Inflammatory macrophage (primary cell): Measurements from ENCODE around the gene RSPH6A.

ENCODE experiments used
- DNase-seq, 2 donors: peaks; one replicate each; pipeline ENCODE4 v3.0.0-alpha.2; 2020 to 2022
- total RNA-seq, 18 experiments: gene quantifications; one replicate each; lab custom pipeline; 2026; ENCODE audit warnings: mixed read lengths in 6 of 18, inconsistent platforms in 2 of 18; lab: John Stamatoyannopoulos, UW

RSPH6A gene
- 0 to 0.24 (median 0.08) reads per million in 18 experiments for total RNA-seq

DNA sequence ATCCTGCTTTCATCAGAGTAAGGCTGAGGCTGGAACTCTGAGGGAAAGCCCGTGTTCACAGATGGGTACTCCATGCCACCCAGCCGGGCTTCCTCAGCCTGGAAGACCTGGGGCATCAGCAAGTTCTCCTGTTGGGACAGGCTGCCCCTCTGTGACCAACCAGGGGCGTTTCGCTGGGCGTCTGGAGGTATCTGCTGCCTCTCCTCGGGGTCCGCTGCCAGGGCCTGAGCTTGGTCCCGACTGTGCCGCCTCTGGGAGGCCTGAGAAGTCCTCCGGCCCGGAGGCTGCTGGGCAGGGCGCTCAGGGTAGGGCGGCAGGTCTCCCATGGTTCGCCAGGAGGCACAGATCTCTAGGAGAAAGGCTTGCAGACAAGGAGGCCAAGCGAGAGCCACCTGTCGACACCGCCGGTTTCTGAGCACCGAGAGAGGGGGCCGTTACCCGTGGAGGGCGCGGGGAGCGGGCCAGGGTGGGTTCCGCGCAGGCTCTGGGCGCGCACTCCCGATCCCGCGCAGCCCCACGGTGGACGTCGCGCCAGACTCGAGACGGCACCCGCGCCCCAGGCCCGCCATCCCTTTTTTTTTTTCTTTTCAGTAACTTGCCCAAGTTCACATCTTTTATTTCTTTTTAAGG is at the start of gene RSPH6A:
Gene RSPH6A (minus strand): TSS at position 458 of the 630 bp plus-strand sequence. CDS start 132 bp downstream, at position 326.
- no peak for DNase-seq

DNA sequence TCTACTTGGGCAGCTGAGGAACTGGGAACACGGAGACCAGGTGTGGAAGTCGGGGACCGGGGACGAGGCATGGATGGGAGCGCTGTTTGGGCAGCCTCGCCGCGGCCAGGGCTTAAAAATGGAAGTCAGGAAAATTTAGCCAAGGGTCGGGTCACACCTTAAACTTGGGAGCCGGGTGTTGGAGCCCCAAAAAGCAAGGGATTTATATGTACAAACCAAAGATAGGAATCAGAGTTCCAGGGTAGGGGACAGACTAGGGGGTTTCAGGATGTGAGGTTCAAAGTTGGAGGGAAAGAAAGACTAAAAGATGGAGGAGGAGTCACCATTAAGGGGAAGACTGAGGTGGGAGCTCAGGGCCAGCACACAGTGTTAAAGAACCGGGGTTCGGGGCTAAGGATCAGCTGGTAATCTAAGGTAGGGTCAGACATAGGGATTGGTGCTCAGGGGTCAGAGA is 49.5 kb upstream of the RSPH6A start:
- DNase-seq = no peak

DNA sequence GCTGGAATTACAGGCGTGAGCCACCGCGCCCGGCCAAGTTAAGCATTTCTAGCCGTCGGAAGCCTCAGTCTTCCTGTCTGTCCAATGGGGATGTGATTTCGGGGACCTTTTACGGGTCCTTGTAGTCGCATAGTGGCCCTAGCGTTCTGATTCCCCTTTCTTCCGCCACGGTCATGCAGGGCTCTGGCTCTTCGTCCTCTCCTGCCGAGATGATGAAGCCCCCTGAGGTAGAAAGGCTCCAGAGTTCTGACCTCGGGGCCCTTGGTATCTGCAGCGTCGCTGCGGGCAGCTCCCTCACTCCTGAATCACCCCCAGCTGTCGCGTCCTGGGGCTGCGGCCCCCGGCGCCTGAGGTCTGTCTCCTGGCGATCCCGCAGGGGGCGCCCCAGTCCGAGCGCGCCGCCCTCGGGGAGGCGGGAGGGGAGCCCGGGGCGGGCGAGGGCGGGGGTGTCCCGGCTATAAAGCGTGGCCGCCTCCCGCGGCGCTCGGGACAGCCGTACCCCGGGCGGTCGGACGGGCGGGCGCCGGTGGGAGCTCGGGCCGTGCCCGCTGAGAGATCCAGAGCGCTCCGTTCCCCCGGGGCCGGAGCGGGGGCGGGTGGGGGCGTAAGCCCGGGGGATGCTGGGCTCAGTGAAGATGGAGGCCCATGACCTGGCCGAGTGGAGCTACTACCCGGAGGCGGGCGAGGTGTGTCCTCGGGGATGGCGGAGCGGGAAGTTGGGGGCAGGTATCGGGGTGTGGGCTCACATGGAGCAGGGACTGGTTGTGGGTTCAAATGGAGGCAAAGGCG is 48.9 kb upstream of the RSPH6A start, which contains the start of gene FOXA3:
Gene FOXA3 (plus strand): TSS at position 487 of the 789 bp plus-strand sequence. CDS start 131 bp downstream, at position 618.
- DNase-seq = peak; percentile 6 to 27

DNA sequence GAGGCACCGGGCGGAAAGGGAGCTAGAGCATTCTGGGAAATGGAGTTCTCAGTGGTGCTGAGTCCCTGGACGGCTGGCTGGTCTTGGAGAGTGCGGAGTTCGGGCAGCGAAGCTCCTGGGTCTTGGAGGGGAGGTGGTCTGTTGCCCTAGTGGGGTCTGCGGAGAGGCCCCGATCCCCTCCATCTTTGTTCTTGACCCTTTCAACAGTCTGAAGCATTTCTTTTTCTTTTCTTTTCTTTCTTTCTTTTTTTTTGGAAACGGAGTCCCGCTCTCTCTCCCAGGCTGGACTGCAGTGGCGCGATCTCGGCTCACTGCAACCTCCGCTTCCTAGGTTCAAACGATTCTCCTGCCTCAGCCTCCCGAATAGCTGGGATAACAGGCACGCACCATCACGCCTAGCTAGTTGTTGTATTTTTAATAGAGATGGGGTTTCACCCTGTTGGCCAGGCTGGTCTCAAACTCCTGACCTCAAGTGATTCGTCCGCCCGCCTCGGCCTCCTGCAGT is 48.3 kb upstream of the RSPH6A start:
- DNase-seq = no peak

DNA sequence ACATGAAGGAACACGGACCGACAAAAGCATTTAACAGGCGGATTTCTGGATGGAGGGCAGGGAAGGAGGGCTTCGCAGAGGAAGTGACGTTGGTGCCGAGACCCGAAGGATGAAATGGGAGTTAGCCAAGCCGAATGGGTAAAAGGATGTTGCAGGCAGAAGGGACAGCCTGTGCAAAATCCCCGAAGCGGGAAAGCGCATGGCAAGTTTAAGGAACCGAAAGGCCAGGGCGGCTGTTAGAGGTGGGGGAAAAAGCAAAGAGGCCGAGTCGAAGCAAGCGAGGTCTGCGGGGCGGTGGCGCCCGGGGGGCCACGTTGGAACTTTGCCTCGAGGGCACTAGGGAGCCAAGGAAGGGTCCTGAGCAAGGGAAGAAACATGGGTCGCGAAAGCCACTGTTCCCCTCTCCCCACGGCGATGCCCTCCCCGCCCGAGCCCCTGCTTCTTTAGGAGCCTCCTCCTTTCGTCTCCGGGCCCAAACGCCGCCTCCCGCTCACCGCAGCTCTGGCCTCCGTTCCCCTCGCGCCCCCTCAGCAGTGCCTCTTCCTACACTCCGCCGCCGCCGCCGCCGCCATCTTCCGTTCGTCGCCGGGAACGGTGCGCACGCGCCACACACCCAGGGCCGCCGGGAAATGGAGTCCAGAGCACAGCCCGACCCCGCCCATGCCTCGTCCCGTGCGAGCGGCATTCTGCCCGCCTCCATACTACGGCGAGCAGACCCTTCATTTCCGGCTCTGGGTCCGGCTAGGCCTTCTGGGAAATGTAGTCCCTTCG is 47.6 kb upstream of the RSPH6A start, which contains the start of gene SYMPK:
Gene SYMPK (minus strand): TSS at position 584 of the 771 bp plus-strand sequence. CDS start 8,652 bp downstream, outside the sequence.
- peak; percentile 98 to 99 for DNase-seq

DNA sequence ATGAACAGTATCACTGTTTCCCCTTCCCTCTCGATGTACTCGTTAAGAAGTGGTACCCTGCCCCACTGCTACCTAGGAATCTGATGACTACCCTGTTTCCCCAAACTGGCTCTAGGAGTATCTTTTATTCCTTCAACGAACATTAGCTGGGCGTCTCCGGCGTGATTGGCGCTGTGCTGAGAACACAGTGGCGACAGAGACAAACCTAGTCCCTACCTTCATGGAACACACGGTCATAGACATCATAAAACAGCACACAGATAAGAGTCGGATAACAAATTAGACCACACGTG is 47.1 kb upstream of the RSPH6A start:
- no peak for DNase-seq

DNA sequence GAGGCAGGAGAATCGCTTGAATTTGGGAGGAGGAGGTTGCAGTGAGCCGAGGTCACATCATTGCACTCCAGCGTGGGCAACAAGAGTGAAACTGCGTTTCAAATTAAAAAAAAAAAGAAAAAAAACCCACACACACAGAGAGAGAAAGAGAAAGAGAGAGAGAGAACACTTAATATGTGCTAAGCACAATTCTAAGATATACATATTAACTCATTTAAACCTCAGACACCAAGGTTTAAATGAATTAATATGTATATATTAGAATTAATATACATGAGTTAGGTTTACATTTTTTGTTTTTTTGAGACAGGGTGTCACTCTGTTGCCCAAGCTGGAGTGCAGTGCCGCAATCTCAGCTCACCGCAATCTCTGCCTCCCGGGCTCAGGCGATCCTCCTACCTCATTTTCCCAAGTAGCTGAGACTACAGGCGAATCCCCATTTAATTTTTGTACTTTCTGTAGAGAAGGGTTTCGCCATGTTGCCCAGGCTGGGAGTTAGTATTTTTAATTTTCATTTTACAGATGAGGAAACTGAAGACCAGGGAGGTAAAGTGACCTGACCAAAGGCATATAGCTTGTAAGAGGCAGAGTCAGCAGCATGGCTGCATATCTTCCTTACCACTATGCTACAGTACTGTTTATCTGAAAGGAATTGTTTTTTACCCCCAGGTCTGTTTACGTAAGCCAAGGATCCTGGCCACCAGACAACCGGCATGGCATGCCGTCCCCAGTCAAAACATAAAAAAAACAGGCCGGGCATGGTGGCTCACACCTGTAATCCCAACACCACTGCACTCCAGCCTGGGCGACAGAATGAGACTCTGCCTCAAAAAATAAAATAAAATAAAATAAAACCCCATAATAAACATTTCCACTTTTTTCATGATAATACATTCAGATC is 45.5 kb upstream of the RSPH6A start:
- DNase-seq = no peak

DNA sequence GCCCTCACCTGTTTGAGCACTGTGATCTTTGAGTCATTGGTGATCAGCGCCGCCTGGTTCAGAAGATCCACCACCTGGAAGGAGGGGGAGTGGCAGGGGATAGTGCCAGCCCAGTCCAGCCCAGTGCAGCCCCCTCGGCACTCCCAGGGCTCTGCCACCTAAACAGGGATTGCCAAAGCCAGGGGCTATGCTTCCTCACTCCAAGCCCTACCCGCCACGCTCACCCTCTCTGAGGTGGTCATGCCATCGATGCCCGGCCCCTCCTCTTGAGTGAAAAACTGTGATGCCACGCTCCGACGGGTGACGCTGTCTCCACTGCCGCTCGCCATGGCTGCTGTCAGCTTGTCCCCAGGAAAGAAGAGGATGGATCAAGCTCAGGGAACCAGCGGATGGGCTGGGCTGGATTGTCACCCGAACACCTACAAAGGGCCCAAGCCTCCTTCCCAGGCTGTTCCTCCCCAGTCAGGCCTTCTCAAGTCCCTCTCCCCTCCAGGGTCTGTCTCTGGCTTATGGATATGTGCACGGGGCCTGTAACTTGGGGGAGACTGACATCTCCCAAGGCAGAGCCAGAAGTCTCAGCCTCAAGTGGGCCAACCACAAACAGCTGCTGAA is 39.2 kb upstream of the RSPH6A start:
- no peak for DNase-seq

DNA sequence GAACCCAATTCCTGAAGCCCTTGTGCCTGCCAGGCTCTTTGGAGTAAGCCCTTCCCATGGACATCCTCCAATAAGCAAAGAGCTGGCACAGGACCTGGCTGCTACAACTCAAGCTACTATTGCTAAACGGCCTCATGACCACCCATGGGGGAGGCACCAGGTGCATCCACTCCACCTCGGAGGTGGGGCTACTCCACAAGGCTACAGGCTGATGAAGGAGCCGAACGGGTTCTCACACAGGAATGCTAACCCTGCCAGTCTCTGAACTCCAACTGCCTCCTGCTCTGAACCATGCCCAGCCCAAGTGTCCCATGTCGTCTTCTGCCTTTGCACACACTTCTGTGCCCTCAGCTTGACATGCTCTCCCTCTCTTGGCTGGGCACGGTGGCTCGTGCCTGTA is 37.9 kb upstream of the RSPH6A start:
- no peak for DNase-seq

DNA sequence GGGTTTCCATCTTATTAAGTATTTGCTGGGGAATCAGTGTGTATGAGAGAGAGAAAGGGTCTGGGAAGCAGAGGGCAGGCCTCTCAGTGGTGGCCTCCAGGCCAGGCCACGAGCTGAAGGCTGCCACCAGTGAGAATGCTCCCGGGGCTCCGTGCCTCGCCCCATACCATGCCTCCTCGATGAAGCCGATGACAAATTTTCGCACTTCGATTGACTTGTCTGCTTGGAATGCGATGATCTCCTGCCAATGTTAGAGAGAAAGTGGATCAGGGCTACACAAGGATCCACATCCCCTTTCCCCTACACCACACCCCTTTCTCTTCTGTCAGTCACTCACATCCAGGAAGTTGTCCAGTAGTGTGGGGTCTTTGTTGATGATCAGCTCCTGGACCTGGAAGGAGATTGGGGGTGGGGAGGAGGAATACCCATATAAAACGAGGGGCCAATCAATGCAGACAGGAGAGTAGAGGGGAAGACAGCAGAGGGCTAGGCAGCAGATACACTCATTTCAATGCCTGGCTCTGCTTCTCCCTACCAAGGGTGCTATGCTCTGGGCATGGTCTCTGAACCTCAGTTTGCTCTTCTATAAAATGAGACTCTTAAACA is 37.1 kb upstream of the RSPH6A start:
- no peak for DNase-seq

DNA sequence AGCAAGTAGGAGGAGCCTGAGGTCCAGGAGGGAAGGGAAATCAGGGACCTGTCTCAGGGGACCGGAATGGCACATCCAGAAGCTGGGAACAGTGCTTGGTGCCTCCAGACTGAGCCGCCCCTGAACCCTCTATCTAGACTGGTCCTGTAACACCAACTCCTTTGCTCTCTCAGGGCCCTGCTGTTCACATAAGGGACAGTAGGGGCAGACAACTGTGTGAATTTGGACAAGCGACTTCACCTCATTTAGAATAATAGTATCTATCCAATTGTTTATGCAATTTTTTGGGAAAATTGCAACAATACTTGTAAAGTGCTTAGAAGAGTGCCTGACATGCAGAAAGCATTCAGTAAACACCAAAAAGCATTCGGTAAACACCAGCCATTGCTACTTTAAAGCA is 33.8 kb upstream of the RSPH6A start:
- DNase-seq = peak in 1 of 2 donors; percentile 1

DNA sequence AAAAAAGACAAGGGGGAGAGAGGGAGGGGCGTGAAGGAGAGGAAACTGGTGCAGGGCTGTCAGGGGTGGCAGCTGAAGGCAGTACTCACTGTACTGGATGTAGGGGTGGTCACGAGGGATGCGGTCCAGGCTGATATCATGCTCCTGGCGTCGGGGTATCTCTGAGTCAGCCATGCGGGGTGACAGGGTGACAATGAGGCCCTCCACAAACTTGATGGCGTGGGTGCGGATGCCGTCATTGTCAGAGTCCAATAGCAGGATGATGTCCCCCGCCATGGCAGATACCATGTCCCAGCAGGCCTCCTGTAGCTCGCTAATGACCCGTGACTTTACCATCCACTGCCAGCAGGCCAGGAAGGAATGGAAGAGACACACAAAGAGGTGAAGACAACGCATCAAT is 32.6 kb upstream of the RSPH6A start:
- no peak for DNase-seq

DNA sequence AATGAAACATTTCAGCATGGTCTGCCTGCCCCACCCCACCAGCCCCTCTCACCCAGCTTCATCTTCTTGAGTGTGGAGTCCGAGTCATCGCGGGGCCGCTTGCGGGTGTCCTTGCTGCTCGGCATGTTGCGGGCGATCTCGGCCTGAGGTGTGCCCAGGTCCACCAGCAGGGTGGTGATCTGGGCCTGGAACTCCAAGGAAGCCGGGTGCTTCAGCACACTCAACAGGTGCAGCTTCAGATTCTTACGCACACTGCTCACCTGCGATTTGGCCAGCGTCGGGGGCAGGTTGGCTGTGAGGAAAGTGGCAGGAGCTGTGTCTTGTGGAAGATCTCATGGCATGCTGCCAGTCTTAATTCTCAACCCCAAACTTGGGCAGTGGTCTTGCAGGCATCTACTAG is 27.1 kb upstream of the RSPH6A start:
- DNase-seq = no peak

DNA sequence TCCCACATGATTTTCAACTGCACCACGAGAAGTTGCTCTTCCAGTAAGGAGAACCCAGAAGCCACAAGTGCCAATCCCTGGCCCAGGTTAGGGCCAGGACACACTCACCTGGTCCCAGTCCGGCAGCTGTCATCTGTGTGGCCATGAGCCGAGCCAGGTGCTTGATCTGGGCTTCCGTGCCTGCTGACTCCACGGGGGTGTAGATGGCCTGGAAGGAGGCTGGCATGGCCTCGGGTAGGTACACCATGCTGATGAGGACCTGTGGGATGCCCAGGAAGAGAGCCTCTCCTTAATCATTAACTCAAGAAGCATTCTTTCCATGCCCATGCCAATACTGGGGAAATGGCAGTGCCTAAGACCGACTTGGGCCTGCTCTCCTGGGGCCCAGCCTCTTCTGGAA is 19.9 kb upstream of the RSPH6A start:
- no peak for DNase-seq

DNA sequence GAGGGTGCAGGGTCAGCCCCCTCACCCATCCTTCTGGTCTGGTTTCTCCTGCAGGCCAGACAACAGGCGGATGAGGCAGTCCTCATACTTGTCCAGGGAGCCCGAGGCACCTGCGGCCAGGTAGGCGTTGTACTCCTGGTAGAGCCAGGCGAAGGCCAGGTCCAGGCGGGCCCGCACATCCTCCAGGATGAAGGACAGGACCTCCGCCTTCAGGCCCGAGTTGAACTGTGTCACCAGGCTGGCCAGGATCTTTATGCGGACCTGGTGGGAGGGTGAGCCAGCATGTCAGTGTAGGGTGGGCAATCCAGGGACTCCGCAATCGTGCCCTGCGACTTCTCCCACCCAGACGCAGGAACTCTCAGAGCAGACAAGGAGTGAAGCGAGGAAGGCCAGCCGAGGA is 13.8 kb upstream of the RSPH6A start:
- no peak for DNase-seq

DNA sequence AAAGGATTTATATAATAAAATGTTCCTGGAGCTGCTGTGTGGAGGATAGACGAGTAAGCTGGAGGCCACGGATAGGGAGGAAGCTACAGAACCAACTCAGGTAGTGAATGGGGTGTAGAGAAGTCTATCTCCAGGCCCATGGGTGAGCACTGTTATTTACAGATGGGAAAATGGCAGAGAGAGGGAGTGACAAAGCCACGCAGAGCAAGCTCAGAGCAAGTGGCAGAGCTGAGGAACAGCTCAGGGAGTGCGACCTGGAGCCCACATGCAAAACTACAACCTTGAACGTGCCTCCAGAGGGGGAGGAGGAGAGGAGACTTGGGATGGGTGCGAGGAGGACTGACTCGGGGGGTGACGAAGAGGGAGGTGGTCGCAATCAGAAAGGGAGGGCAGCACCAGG is 13.4 kb upstream of the RSPH6A start:
- no peak for DNase-seq

DNA sequence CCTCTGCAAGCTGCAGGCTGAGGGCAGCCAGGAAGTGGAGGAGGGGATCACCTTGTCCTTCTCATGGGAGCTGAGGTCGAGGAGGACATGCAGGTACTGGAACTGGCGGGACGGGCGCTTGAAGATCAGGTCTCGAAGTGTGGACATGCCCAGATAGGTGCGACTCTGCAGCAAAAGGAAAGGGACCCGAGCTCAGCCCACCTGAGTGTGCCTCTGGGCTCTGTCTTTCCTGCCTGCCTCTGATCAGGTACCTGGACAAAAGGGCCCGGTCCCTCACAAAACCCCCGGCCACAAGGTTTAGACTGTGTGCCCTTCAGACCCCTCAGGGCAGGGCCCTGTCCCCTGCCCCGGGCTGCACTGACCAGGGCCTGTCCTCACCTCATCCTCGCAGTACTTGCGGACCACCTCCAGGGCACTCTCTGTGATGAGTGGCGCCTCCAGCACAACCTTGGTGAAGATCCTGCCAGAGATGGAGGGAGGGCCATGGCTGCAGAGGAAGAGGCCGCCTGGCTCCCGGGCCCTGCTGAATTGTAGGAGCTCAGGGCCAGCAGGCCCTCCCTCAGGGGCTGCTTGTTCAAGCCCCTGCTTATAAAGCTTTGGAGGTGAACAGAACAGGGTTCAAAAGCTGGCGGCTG is 12.5 kb upstream of the RSPH6A start:
- DNase-seq = no peak

DNA sequence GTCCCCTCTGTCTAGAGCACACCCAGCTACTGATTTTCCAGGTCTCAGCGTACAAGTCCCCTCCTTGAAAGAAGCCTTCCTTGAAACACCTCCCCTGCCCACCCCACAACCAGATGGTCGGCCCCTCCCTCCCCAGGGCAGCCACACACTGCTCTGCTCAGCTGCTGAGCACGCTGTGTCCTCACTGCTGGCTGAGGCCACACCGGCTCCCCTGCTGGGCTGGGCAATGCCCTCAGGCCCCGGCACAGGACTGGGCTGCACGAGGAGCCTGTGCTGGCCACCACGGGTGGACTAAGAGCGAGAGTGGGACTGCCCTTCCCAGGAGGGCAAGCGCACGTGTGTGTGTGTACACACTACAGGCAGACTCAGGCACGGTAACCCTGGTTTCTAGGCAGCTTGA is 11.8 kb upstream of the RSPH6A start:
- DNase-seq = no peak

DNA sequence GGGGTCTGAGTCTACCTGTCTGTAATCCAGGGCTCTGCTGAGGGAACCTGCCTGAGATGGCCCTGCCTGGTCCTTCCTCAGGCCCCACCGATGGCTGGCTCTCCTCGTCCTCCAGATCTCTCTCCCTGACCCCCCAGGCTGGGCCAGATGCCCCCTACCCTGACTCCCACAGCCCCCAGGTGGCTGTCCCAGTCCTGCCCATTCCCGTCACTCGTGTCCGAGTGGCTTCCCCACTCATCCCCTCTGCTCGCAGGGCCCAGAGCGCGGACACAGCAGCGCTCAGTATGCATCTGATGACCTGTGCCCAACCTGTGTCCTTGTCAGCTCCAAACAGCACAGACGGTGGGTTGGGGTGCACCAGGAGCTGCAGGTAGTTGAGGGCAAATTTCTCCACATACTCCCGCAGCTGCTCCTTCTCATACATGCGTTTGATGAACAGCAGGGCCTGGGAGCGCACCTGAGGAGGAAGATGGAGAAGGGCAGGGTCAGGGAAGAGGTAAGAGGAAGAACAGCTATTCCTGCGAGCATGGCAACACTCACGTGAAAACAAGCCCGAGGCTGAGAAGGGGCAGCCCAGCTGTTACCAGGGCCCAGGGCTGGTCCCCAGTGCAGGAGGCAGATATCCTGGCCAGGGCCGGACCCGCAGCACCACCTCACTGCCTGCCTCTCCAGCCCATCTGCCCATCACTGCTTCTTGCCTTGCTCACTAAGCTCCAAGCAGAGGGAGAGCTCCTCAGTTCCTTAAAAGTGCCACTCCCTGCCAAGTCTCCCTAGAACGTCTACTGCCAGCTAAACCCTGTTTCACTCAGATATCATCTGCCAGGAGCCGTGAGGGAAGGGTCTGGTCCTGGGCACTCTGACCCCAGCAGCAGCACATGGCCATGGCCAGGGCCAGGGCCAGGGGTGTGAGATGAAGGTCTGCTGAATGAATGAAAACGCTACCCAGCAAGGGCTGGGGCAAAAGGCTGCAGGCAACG is 11.1 kb upstream of the RSPH6A start:
- no peak for DNase-seq
